GM12873 (cell line): Measurements from ENCODE around the gene RNF5.

ENCODE experiments used
- TF ChIP-seq, protein P1 (sequence below): IDR thresholded peaks from 2 replicates; pipeline ENCODE4 v1.5.1; 2012; ENCODE audit warnings: low read depth, mild to moderate bottlenecking, moderate library complexity, low read length, control low read depth; ENCODE audit not compliant: insufficient read depth; ENCODE audit errors: missing control alignments

Gene RNF5

DNA sequence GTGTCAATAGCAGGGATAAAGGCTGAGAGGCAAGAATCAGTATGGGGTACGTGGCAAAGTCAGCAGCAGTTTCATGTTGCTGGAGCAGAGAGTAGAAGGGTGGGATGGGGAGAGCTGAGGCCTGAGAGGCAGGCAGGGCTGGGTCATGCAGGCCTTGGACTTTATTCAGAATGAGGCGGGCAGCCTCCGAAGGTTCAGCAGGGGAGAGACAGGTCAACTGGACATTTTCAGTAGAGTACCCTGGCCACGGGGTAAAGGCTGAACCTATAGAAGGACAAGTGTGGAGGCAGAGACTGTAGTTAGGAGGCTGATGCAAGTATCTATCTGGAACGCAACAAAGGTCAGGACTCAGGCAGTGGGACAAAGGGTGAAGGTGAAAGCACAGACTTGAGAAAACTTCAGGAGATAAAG is 32.0 kb downstream of the RNF5 start:
- TF ChIP-seq, protein P1, sequence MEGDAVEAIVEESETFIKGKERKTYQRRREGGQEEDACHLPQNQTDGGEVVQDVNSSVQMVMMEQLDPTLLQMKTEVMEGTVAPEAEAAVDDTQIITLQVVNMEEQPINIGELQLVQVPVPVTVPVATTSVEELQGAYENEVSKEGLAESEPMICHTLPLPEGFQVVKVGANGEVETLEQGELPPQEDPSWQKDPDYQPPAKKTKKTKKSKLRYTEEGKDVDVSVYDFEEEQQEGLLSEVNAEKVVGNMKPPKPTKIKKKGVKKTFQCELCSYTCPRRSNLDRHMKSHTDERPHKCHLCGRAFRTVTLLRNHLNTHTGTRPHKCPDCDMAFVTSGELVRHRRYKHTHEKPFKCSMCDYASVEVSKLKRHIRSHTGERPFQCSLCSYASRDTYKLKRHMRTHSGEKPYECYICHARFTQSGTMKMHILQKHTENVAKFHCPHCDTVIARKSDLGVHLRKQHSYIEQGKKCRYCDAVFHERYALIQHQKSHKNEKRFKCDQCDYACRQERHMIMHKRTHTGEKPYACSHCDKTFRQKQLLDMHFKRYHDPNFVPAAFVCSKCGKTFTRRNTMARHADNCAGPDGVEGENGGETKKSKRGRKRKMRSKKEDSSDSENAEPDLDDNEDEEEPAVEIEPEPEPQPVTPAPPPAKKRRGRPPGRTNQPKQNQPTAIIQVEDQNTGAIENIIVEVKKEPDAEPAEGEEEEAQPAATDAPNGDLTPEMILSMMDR: no peak

- TF ChIP-seq, protein P1: no peak
These were observed 34.0 kb downstream of the RNF5 start for GRCh38 chr6:32212076-32212760.

DNA sequence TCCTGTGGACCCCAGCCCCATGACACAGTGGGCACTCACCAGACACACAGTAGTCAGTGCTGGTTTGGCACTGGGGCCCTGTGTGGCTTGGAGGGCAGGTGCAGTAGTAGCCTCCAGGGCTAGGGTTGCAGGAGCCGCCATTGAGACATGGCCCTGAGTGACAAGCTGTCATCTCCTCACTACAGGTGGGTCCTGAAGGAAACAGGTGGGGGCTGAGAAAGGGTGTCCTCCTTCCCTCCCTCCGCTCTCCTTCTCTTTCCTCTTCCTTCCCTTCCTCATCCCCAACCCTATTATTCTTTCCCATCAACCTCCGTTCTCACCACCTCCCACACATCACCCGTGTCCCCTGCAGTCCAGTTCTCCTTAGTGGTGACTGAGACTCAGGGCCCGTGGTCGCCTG is 35.4 kb downstream of the RNF5 start:
- TF ChIP-seq, protein P1: no peak

DNA sequence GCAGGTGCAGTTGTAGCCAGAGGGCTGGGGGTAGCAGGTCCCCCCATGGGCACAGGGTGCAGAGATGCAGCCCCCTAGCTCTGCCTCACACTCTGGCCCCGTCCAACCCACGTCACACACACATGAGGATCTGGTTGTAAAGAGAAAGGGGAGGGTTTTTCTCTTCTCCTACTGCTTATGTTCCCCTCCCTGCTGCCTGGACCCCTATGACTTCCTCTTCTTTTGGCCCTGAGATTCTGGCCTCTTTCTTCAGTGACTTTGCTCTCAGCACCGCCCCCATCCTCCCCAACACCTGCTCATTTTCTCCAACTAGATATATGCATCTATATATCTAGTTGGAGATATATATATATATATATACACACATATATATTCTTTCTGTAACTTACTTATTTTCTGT is 35.9 kb downstream of the RNF5 start:
- TF ChIP-seq, protein P1: no peak

DNA sequence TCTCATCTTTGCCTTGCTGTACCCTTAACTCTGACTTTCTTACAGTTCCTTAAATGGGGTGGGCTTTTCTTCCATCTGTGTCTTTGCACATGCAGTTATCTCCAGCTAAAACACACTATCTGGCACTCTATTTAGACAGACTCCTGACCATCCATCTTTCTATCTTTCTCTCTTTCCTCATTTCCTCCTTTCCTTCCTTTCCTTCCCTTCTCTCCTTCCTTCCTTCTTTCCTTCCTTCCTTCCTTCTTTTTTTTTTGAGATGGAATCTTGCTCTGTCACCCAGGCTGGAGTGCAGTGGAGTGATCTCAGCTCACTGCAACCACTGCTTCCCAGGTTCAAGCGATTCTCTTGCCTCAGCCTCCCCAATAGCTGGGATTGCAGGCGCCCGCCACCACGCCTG is 37.4 kb downstream of the RNF5 start:
- TF ChIP-seq, protein P1: no peak

DNA sequence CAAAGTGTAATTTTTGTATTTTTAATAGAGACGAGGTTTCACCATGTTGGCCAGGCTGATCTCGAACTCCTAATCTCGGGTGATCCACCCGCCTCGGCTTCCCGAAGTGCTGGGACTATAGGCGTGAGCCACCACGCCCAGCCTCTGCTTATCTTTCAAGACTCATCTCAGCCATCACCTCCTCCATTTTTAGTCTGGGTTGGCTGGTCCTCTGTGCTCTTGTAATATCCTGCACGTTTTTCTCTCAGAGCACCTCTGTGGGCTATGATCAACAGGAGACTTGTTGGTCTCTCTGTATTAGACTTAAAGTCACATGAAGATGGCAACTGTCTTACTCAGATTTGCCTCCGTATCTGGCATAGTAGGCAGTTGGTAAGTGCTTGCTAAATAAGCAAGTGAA is 38.1 kb downstream of the RNF5 start:
- TF ChIP-seq, protein P1: no peak

GRCh38 chr6:32216998-32217397 is 38.8 kb downstream of the RNF5 start:
- TF ChIP-seq, protein P1: no peak
